ENCODE data around the gene RAD51B. TPM values are rescaled to one million over a fixed set of nuclear protein-coding genes. Genes with fewer than 3 reads are reported as not detected.

RAD51B gene
- total and polyA plus RNA-seq, 3 donors from 2014 or later = 5.5 to 22.5 (median 19.1) TPM

- intact Hi-C loops (cut with DNase I; ENCODE audit: low total_unique reads) = no loop called here
- TF ChIP-seq POLR2A (IDR thresholded peaks at IDR 0.05) (no peak), CTCF (IDR thresholded peaks at IDR 0.05) (no peak)
- DNase-seq = no peak
- 81 to 96% methylated on average over 8 to 9 of the region's 9 CpGs for WGBS, 2 donors
- peak overlapping the region; percentile 74 to 86 for H3K27ac ChIP-seq
- H3K36me3 ChIP-seq (ENCODE audit: low read depth, missing control alignments) = no peaks in the 10 kb centered on the region
- H3K27me3 ChIP-seq = no peaks in the 10 kb centered on the region
- H3K4me3 ChIP-seq = no peak overlapping the region
- peaks cover 53% of the 10 kb centered on the region for H3K4me1 ChIP-seq
- no peaks in the 10 kb centered on the region for H3K9me3 ChIP-seq
These were observed 743.3 kb downstream of the RAD51B start for GRCh38 chr14:68562911-68563250.

GRCh38 chr14:68563251-68564131 lies 743.9 kb downstream of the RAD51B start:
- intact Hi-C loops (cut with DNase I; ENCODE audit: low total_unique reads) = no loop called here
- H3K4me3 ChIP-seq = no peak overlapping the region
- no peaks in the 10 kb centered on the region for H3K27me3 ChIP-seq
- 52 to 55% methylated on average over 20 to 21 of the region's 21 CpGs for WGBS, 2 donors
- no peaks in the 10 kb centered on the region for H3K36me3 ChIP-seq (ENCODE audit: low read depth, missing control alignments)
- peak; percentile 65 for DNase-seq
- H3K9me3 ChIP-seq = no peaks in the 10 kb centered on the region
- peak overlapping the region; percentile 78 to 86 for H3K27ac ChIP-seq
- TF ChIP-seq CTCF (IDR thresholded peaks at IDR 0.05) (no peak), POLR2A (IDR thresholded peaks at IDR 0.05) (no peak)
- H3K4me1 ChIP-seq = peaks cover 53% of the 10 kb centered on the region

- no peak for DNase-seq
These were observed 744.7 kb downstream of the RAD51B start for GRCh38 chr14:68564191-68564825.

GRCh38 chr14:68564826-68565759 lies 745.5 kb downstream of the RAD51B start:
- TF ChIP-seq CTCF (IDR thresholded peaks at IDR 0.05) (no peak), POLR2A (IDR thresholded peaks at IDR 0.05) (no peak)
- Histone ChIP-seq H3K4me1 (peaks cover 62% of the 10 kb centered on the region), H3K27me3 (no peaks in the 10 kb centered on the region), H3K9me3 (no peaks in the 10 kb centered on the region), H3K27ac (peak overlapping the region; percentile 78 to 86), H3K36me3 (ENCODE audit: low read depth, missing control alignments) (no peaks in the 10 kb centered on the region), H3K4me3 (no peak overlapping the region)
- intact Hi-C loops (cut with DNase I; ENCODE audit: low total_unique reads) = no loop called here
- no peak for DNase-seq
- WGBS, 2 donors = 80% methylated on average over 8 of the region's 8 CpGs

More at GRCh38 chr14:68564191-68564825, 744.7 kb downstream of the RAD51B start:
- H3K27me3 ChIP-seq = no peaks in the 10 kb centered on the region
- H3K9me3 ChIP-seq = no peaks in the 10 kb centered on the region
- 57 to 78% methylated on average over 14 to 17 of the region's 18 CpGs for WGBS, 2 donors
- intact Hi-C loops (cut with DNase I; ENCODE audit: low total_unique reads) = no loop called here
- no peaks in the 10 kb centered on the region for H3K36me3 ChIP-seq (ENCODE audit: low read depth, missing control alignments)
- TF ChIP-seq POLR2A (IDR thresholded peaks at IDR 0.05) = no peak
- TF ChIP-seq CTCF (IDR thresholded peaks at IDR 0.05) = no peak
- H3K27ac ChIP-seq = peak overlapping the region; percentile 78 to 86
- peaks cover 56% of the 10 kb centered on the region for H3K4me1 ChIP-seq
- no peak overlapping the region for H3K4me3 ChIP-seq
